OCI-M2 (cell line): Measurements from ENCODE around the gene CDC73.

Experiments used
- DNase-seq: peaks from one replicate; lab custom pipeline; 2025; ENCODE audit not compliant: unreplicated experiment; lab: John Stamatoyannopoulos, UW

The CDC73 gene

GRCh38 chr1:193121616-193122593, at the start of gene CDC73:
CDC73 (plus strand) TSS chr1:193122031; CDS start chr1:193122201, 170 bp downstream.
- DNase-seq = peak; percentile 90

- no peak for DNase-seq
These were observed 43.8 kb upstream of the CDC73 start for GRCh38 chr1:193077991-193078390.

- DNase-seq = no peak
These were observed 42.6 kb upstream of the CDC73 start for GRCh38 chr1:193079187-193079586.

GRCh38 chr1:193083365-193084088, 38.3 kb upstream of the CDC73 start:
- no peak for DNase-seq

GRCh38 chr1:193085263-193085662, 36.6 kb upstream of the CDC73 start:
- no peak for DNase-seq

GRCh38 chr1:193086342-193086741, 35.5 kb upstream of the CDC73 start:
- no peak for DNase-seq

- no peak for DNase-seq
These were observed 33.9 kb upstream of the CDC73 start for GRCh38 chr1:193087893-193088292.

- no peak for DNase-seq
These were observed 31.0 kb upstream of the CDC73 start for GRCh38 chr1:193090865-193091264.

GRCh38 chr1:193094112-193094511, 27.7 kb upstream of the CDC73 start:
- no peak for DNase-seq

- DNase-seq = no peak
These were observed 19.2 kb upstream of the CDC73 start for GRCh38 chr1:193102662-193103061.

- no peak for DNase-seq
These were observed 17.9 kb upstream of the CDC73 start for GRCh38 chr1:193103759-193104501.

- no peak for DNase-seq
These were observed 17.3 kb upstream of the CDC73 start for GRCh38 chr1:193104502-193104906.

- peak; percentile 37 for DNase-seq
These were observed 16.7 kb upstream of the CDC73 start, which contains the start of gene GLRX2 for GRCh38 chr1:193104907-193105820. GLRX2 (minus strand) TSS chr1:193105414; CDS start chr1:193105382, 32 bp downstream.

GRCh38 chr1:193105821-193106177, 16.0 kb upstream of the CDC73 start:
- DNase-seq = no peak

GRCh38 chr1:193108471-193108870, 13.4 kb upstream of the CDC73 start:
- no peak for DNase-seq

- no peak for DNase-seq
These were observed 12.2 kb upstream of the CDC73 start for GRCh38 chr1:193109619-193110018.

GRCh38 chr1:193110246-193110645, 11.6 kb upstream of the CDC73 start:
- DNase-seq = no peak

- DNase-seq = no peak
These were observed 11.0 kb upstream of the CDC73 start for GRCh38 chr1:193110864-193111263.

GRCh38 chr1:193111641-193112090, 10.2 kb upstream of the CDC73 start:
- DNase-seq = no peak
